ENCODE measurements around the gene HERPUD2. TPM values are rescaled to one million over a fixed set of nuclear protein-coding genes. Genes with fewer than 3 reads are reported as not detected.

The HERPUD2 gene
- total RNA-seq, 1 experiment from 2014 or later: 36.4 TPM

- CTCF ChIA-PET: no interaction called here
Measured at GRCh38 chr7:35646289-35647023, 48.5 kb downstream of the HERPUD2 start.

GRCh38 chr7:35645691-35646090, 49.2 kb downstream of the HERPUD2 start:
- intact Hi-C loops (cut with micrococcal nuclease; ENCODE audit: unreplicated experiment) (no loop called here), in situ Hi-C loops (cut with HindIII; ENCODE audit: low pct_unique_long_range_greater_than_20kb, low sequenced_read_pairs) (no loop called here)
- no peak for DNase-seq (ENCODE audit: low read depth, low spot score)
- Histone ChIP-seq H3K4me1 (ENCODE audit: control insufficient read depth, insufficient read depth, low read length) (no peaks in the 10 kb centered on the region), H3K9me3 (ENCODE audit: control insufficient read depth, insufficient read depth, low read depth, low read length) (no peaks in the 10 kb centered on the region), H3K4me3 (ENCODE audit: low read depth in 2 of 2, low read length in 2 of 2) (no peak overlapping the region), H3K27me3 (ENCODE audit: control insufficient read depth, insufficient read depth, low read length) (no peaks in the 10 kb centered on the region), H3K27ac (ENCODE audit: low read length) (no peak overlapping the region), H3K36me3 (ENCODE audit: control insufficient read depth, insufficient read depth, low read length) (no peaks in the 10 kb centered on the region)
- no peak for ATAC-seq
- ChIA-PET CTCF (no interaction called here), POLR2A (no interaction called here)
- BruUV-seq (replicated peaks): no TSS peak
- no peak for TF ChIP-seq SIN3A (IDR thresholded peaks at IDR 0.05; ENCODE audit: borderline replicate concordance, insufficient read depth, low read depth, low read length)
- TF ChIP-seq CTCF (IDR thresholded peaks at IDR 0.05): no peak
- TF ChIP-seq TCF7L2 (IDR thresholded peaks at IDR 0.05; ENCODE audit: low read depth, low read length): no peak
- no peak for TF ChIP-seq REST (IDR thresholded peaks at IDR 0.05; ENCODE audit: insufficient read depth in 1 of 2, low read depth in 2 of 2, low read length in 1 of 2)

More at GRCh38 chr7:35646289-35647023, 48.5 kb downstream of the HERPUD2 start:
- Histone ChIP-seq H3K27ac (ENCODE audit: low read length) (no peak overlapping the region), H3K4me1 (ENCODE audit: control insufficient read depth, insufficient read depth, low read length) (no peaks in the 10 kb centered on the region), H3K9me3 (ENCODE audit: control insufficient read depth, insufficient read depth, low read depth, low read length) (no peaks in the 10 kb centered on the region), H3K36me3 (ENCODE audit: control insufficient read depth, insufficient read depth, low read length) (no peaks in the 10 kb centered on the region), H3K27me3 (ENCODE audit: control insufficient read depth, insufficient read depth, low read length) (no peaks in the 10 kb centered on the region), H3K4me3 (ENCODE audit: low read depth in 2 of 2, low read length in 2 of 2) (no peak overlapping the region)
- BruUV-seq (replicated peaks): no TSS peak
- no peak for ATAC-seq
- intact Hi-C loops (cut with micrococcal nuclease; ENCODE audit: unreplicated experiment): no loop called here
- no peak for TF ChIP-seq CTCF (IDR thresholded peaks at IDR 0.05)
- TF ChIP-seq POLR2AphosphoS5 (IDR thresholded peaks at IDR 0.05; ENCODE audit: low read depth, low read length): no peak
- TF ChIP-seq REST (IDR thresholded peaks at IDR 0.05; ENCODE audit: insufficient read depth in 1 of 2, low read depth in 2 of 2, low read length in 1 of 2): no peak
- TF ChIP-seq TCF7L2 (IDR thresholded peaks at IDR 0.05; ENCODE audit: low read depth, low read length): no peak
- TF ChIP-seq SIN3A (IDR thresholded peaks at IDR 0.05; ENCODE audit: borderline replicate concordance, insufficient read depth, low read depth, low read length): no peak
- DNase-seq (ENCODE audit: low read depth, low spot score): no peak
- POLR2A ChIA-PET: no interaction called here
- in situ Hi-C loops (cut with HindIII; ENCODE audit: low pct_unique_long_range_greater_than_20kb, low sequenced_read_pairs): no loop called here

All from Panc1 (cell line).